Mesenchymal stem cell (in vitro differentiated cells and primary cell): ENCODE measurements around the gene AVPR2.

Source experiments
- DNase-seq: peaks from one replicate; pipeline ENCODE4 v3.0.0-alpha.2; 2013
- H2AFZ ChIP-seq: one replicate; pipeline ENCODE4 v1.6.1; 2013; ENCODE audit warnings: low read depth, mild to moderate bottlenecking, control low read depth, inconsistent platforms, low read length, moderate library complexity
- H2AK5ac ChIP-seq: 2 replicates; pipeline ENCODE4 v1.6.1; 2013; ENCODE audit warnings: low read length, moderate library complexity, mild to moderate bottlenecking, inconsistent platforms; ENCODE audit not compliant: severe bottlenecking
- H2BK120ac ChIP-seq: one replicate; pipeline ENCODE4 v1.6.1; 2013; ENCODE audit warnings: low read depth, mild to moderate bottlenecking, inconsistent platforms, low read length, moderate library complexity
- H2BK12ac ChIP-seq, 2 experiments: one replicate each; pipeline ENCODE4 v1.6.1; 2013; ENCODE audit warnings: inconsistent platforms in 2 of 2, low read length in 2 of 2, mild to moderate bottlenecking in 2 of 2, moderate library complexity in 2 of 2, control low read depth in 1 of 2
- H2BK15ac ChIP-seq: one replicate; pipeline ENCODE4 v1.6.1; 2013; ENCODE audit warnings: mild to moderate bottlenecking, low read depth, inconsistent platforms; ENCODE audit not compliant: poor library complexity, severe bottlenecking
- H2BK5ac ChIP-seq: 2 replicates; pipeline ENCODE4 v1.6.1; 2013; ENCODE audit warnings: low read depth, mild to moderate bottlenecking, low read length, control low read depth, inconsistent platforms; ENCODE audit not compliant: poor library complexity, severe bottlenecking
- H3K14ac ChIP-seq, 2 experiments: one replicate each; pipeline ENCODE4 v1.6.1; 2013; ENCODE audit warnings: inconsistent platforms in 2 of 2, low read length in 2 of 2, control low read depth in 1 of 2, mild to moderate bottlenecking in 1 of 2, moderate library complexity in 1 of 2
- H3K18ac ChIP-seq, 2 experiments: one replicate each; pipeline ENCODE4 v1.6.1; 2013; ENCODE audit warnings: inconsistent platforms in 2 of 2, low read length in 2 of 2, control low read depth in 1 of 2, low read depth in 1 of 2, mild to moderate bottlenecking in 1 of 2
- H3K23ac ChIP-seq, 2 experiments: one replicate each; pipeline ENCODE4 v1.6.1; 2013; ENCODE audit warnings: inconsistent platforms in 2 of 2, low read length in 2 of 2, mild to moderate bottlenecking in 2 of 2, moderate library complexity in 2 of 2, control low read depth in 1 of 2
- H3K27ac ChIP-seq: 2 replicates; pipeline ENCODE4 v1.5.1; 2013; ENCODE audit warnings: mild to moderate bottlenecking, moderate library complexity, low read length, control low read depth, inconsistent platforms; ENCODE audit not compliant: poor library complexity, severe bottlenecking
- H3K27me3 ChIP-seq, 2 experiments: 2 replicates each; pipeline versions ENCODE4 v1.6.1 to v1.7.0; 2013; ENCODE audit warnings: low read length in 2 of 2, mild to moderate bottlenecking in 2 of 2, moderate library complexity in 2 of 2, control low read depth in 1 of 2, inconsistent platforms in 1 of 2; ENCODE audit not compliant: control insufficient read depth in 1 of 2, insufficient read depth in 1 of 2
- H3K36me3 ChIP-seq, 2 experiments: 2 replicates each; pipeline versions ENCODE4 v1.6.1 to v1.7.0; 2013; ENCODE audit warnings: low read length in 2 of 2, control low read depth in 1 of 2, inconsistent platforms in 1 of 2, low read depth in 1 of 2, mild to moderate bottlenecking in 1 of 2; ENCODE audit not compliant: insufficient read depth in 2 of 2, control insufficient read depth in 1 of 2
- H3K4ac ChIP-seq, 2 experiments: one replicate each; pipeline ENCODE4 v1.6.1; 2013; ENCODE audit warnings: inconsistent platforms in 2 of 2, low read length in 2 of 2, mild to moderate bottlenecking in 2 of 2, moderate library complexity in 2 of 2, control low read depth in 1 of 2, low read depth in 1 of 2
- H3K4me1 ChIP-seq: 2 replicates; pipeline ENCODE4 v1.6.1; 2013; ENCODE audit warnings: low read depth, low read length, control low read depth; ENCODE audit not compliant: control insufficient read depth, insufficient read depth
- H3K4me2 ChIP-seq: 2 replicates; pipeline ENCODE4 v1.6.1; 2013; ENCODE audit warnings: low read length, mild to moderate bottlenecking, inconsistent platforms; ENCODE audit not compliant: poor library complexity, severe bottlenecking
- H3K4me3 ChIP-seq, 2 experiments: 2 replicates each; pipeline versions ENCODE4 v1.5.1 to v1.7.0; 2013; ENCODE audit warnings: low read length in 2 of 2, mild to moderate bottlenecking in 2 of 2, control low read depth in 1 of 2, low read depth in 1 of 2; ENCODE audit not compliant: insufficient read depth in 1 of 2
- H3K79me1 ChIP-seq: replicated peaks from 2 replicates; pipeline ENCODE4 v1.6.1; 2013; ENCODE audit warnings: mild to moderate bottlenecking, control low read depth, low read length, inconsistent platforms; ENCODE audit not compliant: poor library complexity, severe bottlenecking
- H3K9ac ChIP-seq: 2 replicates; pipeline ENCODE4 v1.7.0; 2013; ENCODE audit warnings: mild to moderate bottlenecking, low read length, moderate library complexity
- H3K9me3 ChIP-seq: 2 replicates; pipeline ENCODE4 v1.7.0; 2013; ENCODE audit warnings: mild to moderate bottlenecking, low read length; ENCODE audit not compliant: control insufficient read depth
- H4K8ac ChIP-seq: one replicate; pipeline ENCODE4 v1.6.1; 2013; ENCODE audit warnings: inconsistent platforms, mild to moderate bottlenecking, low read length, moderate library complexity
- H4K91ac ChIP-seq: one replicate; pipeline ENCODE4 v1.6.1; 2013; ENCODE audit warnings: mild to moderate bottlenecking, low read length, inconsistent platforms
- WGBS: methylation state at CpG from one replicate; pipeline ENCODE4 v1.1.7; 2013; ENCODE audit warnings: mixed read lengths; 5-methylcytosine and 5-hydroxymethylcytosine counted together

The AVPR2 gene

GRCh38 chrX:153876112-153876491, 28.4 kb upstream of the AVPR2 start:
- Histone ChIP-seq H3K4me1 (peaks cover 39% of the 10 kb centered on the region), H3K9ac (no peak overlapping the region), H2BK12ac (no peak overlapping the region), H2AFZ (no peak overlapping the region), H2AK5ac (no peak overlapping the region), H3K79me1 (peaks cover 3% of the 10 kb centered on the region), H3K23ac (no peak overlapping the region), H3K4ac (no peak overlapping the region), H4K91ac (no peak overlapping the region), H3K9me3 (no peaks in the 10 kb centered on the region), H2BK120ac (no peak overlapping the region), H2BK15ac (no peak overlapping the region), H3K4me3 (no peak overlapping the region), H2BK5ac (no peak overlapping the region), H3K14ac (no peak overlapping the region), H3K27ac (no peak overlapping the region), H3K18ac (no peak overlapping the region), H3K27me3 (peaks cover 0 to 78% of the 10 kb centered on the region in 2 experiments), H3K4me2 (no peak overlapping the region), H3K36me3 (peaks cover 0 to 29% of the 10 kb centered on the region in 2 experiments), H4K8ac (no peak overlapping the region)
- no peak for DNase-seq
- 92% methylated on average over 2 of the region's 3 CpGs for WGBS

GRCh38 chrX:153877571-153878261, 26.8 kb upstream of the AVPR2 start:
- Histone ChIP-seq H4K91ac (no peak overlapping the region), H2BK15ac (no peak overlapping the region), H3K27ac (no peak overlapping the region), H3K14ac (no peak overlapping the region), H2BK12ac (no peak overlapping the region), H3K27me3 (peaks cover 0 to 85% of the 10 kb centered on the region in 2 experiments), H3K9ac (no peak overlapping the region), H3K4ac (no peak overlapping the region), H2AK5ac (no peak overlapping the region), H2BK120ac (no peak overlapping the region), H4K8ac (no peak overlapping the region), H2BK5ac (no peak overlapping the region), H3K9me3 (no peaks in the 10 kb centered on the region), H3K18ac (no peak overlapping the region), H2AFZ (no peak overlapping the region), H3K4me3 (no peak overlapping the region), H3K23ac (no peak overlapping the region), H3K36me3 (peaks cover 0 to 16% of the 10 kb centered on the region in 2 experiments), H3K4me2 (no peak overlapping the region), H3K4me1 (peaks cover 52% of the 10 kb centered on the region), H3K79me1 (peaks cover 3% of the 10 kb centered on the region)
- WGBS = 79% methylated on average over 6 of the region's 8 CpGs
- DNase-seq = no peak

GRCh38 chrX:153878345-153878744, 26.1 kb upstream of the AVPR2 start:
- Histone ChIP-seq H3K18ac (no peak overlapping the region), H3K27me3 (peaks cover 0 to 84% of the 10 kb centered on the region in 2 experiments), H3K27ac (no peak overlapping the region), H3K14ac (no peak overlapping the region), H3K23ac (no peak overlapping the region), H2BK5ac (no peak overlapping the region), H3K79me1 (peaks cover 3% of the 10 kb centered on the region), H3K4ac (no peak overlapping the region), H2AK5ac (no peak overlapping the region), H3K4me3 (no peak overlapping the region), H4K91ac (no peak overlapping the region), H3K36me3 (peaks cover 0 to 13% of the 10 kb centered on the region in 2 experiments), H3K4me1 (peaks cover 57% of the 10 kb centered on the region), H2AFZ (no peak overlapping the region), H2BK15ac (no peak overlapping the region), H2BK120ac (no peak overlapping the region), H3K4me2 (no peak overlapping the region), H2BK12ac (no peak overlapping the region), H4K8ac (no peak overlapping the region), H3K9ac (no peak overlapping the region), H3K9me3 (no peaks in the 10 kb centered on the region)
- no peak for DNase-seq
- 53% methylated on average over 4 of the region's 5 CpGs for WGBS

GRCh38 chrX:153878969-153879653, 25.4 kb upstream of the AVPR2 start:
- no peak overlapping the region for H4K91ac ChIP-seq
- WGBS = 5% methylated on average over 26 of the region's 28 CpGs
- no peak overlapping the region for H2BK120ac ChIP-seq
- peak overlapping the region in 1 of 2 experiments; percentile 6 for H3K14ac ChIP-seq
- H2AFZ ChIP-seq = no peak overlapping the region
- H3K18ac ChIP-seq = no peak overlapping the region
- H3K36me3 ChIP-seq = peaks cover 0 to 16% of the 10 kb centered on the region in 2 experiments
- no peak overlapping the region for H3K4ac ChIP-seq
- peaks cover 64% of the 10 kb centered on the region for H3K4me1 ChIP-seq
- no peak overlapping the region for H2BK15ac ChIP-seq
- no peak overlapping the region for H3K27ac ChIP-seq
- peaks cover 3% of the 10 kb centered on the region for H3K79me1 ChIP-seq
- no peak overlapping the region for H2AK5ac ChIP-seq
- H3K23ac ChIP-seq = no peak overlapping the region
- no peak overlapping the region for H3K4me3 ChIP-seq
- no peak overlapping the region for H2BK12ac ChIP-seq
- H3K9me3 ChIP-seq = no peaks in the 10 kb centered on the region
- H3K9ac ChIP-seq = no peak overlapping the region
- no peak overlapping the region for H2BK5ac ChIP-seq
- peaks cover 0 to 84% of the 10 kb centered on the region in 2 experiments for H3K27me3 ChIP-seq
- no peak for DNase-seq
- H4K8ac ChIP-seq = no peak overlapping the region
- peak overlapping the region; percentile 7 for H3K4me2 ChIP-seq
